GM12878 (cell line): ENCODE data around the gene SRGAP1. TPM values are rescaled to one million over a fixed set of nuclear protein-coding genes. Genes with fewer than 3 reads are reported as not detected.

ENCODE experiments used
- ATAC-seq: fragments of 200-7000 bp; cut with Tn5 transposase; 3 replicates; pipeline ENCODE4 v1.9.1; 2020; ENCODE audit warnings: mild to moderate bottlenecking, moderate library complexity
- BruUV-seq: library from RNA; stranded (reverse); fragments of 400-500 nt; replicated peaks from 2 replicates; lab custom pipeline; 2021; lab: Mats Ljungman, UMichigan
- CTCF ChIA-PET: fragments of 300-600 bp; sonication (Branson Sonifier 250); formaldehyde crosslinking; extraction: SDS; loops from one replicate; lab custom pipeline; 2021; ENCODE audit warnings: inconsistent platforms; lab: Yijun Ruan, JAX
- POLR2A ChIA-PET: fragments of 350-600 bp; formaldehyde crosslinking; extraction: SDS; loops from one replicate; lab custom pipeline; 2021; ENCODE audit warnings: inconsistent platforms; lab: Charles Lee
- RAD21 ChIA-PET: fragments of 300-600 bp; sonication (Branson Sonifier 250); formaldehyde crosslinking; loops from one replicate; lab custom pipeline; 2023; ENCODE audit warnings: antibody characterized with exemption; ENCODE audit not compliant: unreplicated experiment; lab: Charles Lee
- SMC1A ChIA-PET: fragments of 300-600 bp; sonication (Branson Sonifier 250); formaldehyde crosslinking; loops from one replicate; lab custom pipeline; 2023; ENCODE audit not compliant: unreplicated experiment, uncharacterized antibody; lab: Charles Lee
- DNase-seq: peaks from one replicate; pipeline ENCODE4 v3.0.0-alpha.2; 2011; ENCODE audit warnings: low read depth, low spot score
- FAIRE-seq: peaks from 3 replicates; lab custom pipeline; 2011; peaks lifted over from hg19 to GRCh38; lab: Jason Lieb, UNC
- H2AFZ ChIP-seq: 2 replicates; pipeline ENCODE4 v1.6.0; 2011; ENCODE audit warnings: low read depth, low read length, control low read depth; ENCODE audit not compliant: control insufficient read depth
- H3K27ac ChIP-seq: 2 replicates; pipeline ENCODE4 v1.5.1; 2011; ENCODE audit warnings: control low read depth; ENCODE audit not compliant: control insufficient read depth, insufficient read depth
- H3K27me3 ChIP-seq, 2 experiments: replicated peaks in 1 of 2; 2 replicates each; pipeline versions ENCODE4 v1.6.0 to v1.6.1; 2011; ENCODE audit warnings: low read length in 1 of 2; ENCODE audit not compliant: control insufficient read depth in 2 of 2, insufficient read depth in 2 of 2
- H3K36me3 ChIP-seq, 2 experiments: 2 replicates each; pipeline ENCODE4 v1.5.1; 2011; ENCODE audit warnings: low read length in 1 of 2; ENCODE audit not compliant: control insufficient read depth in 2 of 2, insufficient read depth in 2 of 2
- H3K4me1 ChIP-seq: 2 replicates; pipeline ENCODE4 v1.6.1; 2011; ENCODE audit warnings: mild to moderate bottlenecking, low read length, moderate library complexity, mixed read lengths; ENCODE audit not compliant: control insufficient read depth, insufficient read depth
- H3K4me2 ChIP-seq: 2 replicates; pipeline ENCODE4 v1.6.0; 2011; ENCODE audit warnings: control low read depth; ENCODE audit not compliant: control insufficient read depth, insufficient read depth
- H3K4me3 ChIP-seq: fragments of 200-600 bp; sonication (generic); 2 replicates; pipeline ENCODE4 v1.5.1; 2016
- H3K79me2 ChIP-seq: 2 replicates; pipeline ENCODE4 v1.6.0; 2011; ENCODE audit warnings: low read length; ENCODE audit not compliant: control insufficient read depth, insufficient read depth
- H3K9ac ChIP-seq: 2 replicates; pipeline ENCODE4 v1.8.0; 2011; ENCODE audit warnings: low read length, control low read depth, mixed read lengths; ENCODE audit not compliant: control insufficient read depth, insufficient read depth
- H3K9me3 ChIP-seq: replicated peaks from 3 replicates; pipeline ENCODE4 v1.5.1; 2011; ENCODE audit warnings: mild to moderate bottlenecking, low read length; ENCODE audit not compliant: control insufficient read depth, insufficient read depth
- H4K20me1 ChIP-seq: 2 replicates; pipeline ENCODE4 v1.6.0; 2011; ENCODE audit not compliant: control insufficient read depth, insufficient read depth
- JUND ChIP-seq: IDR thresholded peaks from 2 replicates; pipeline ENCODE4 v1.6.1; 2012; ENCODE audit warnings: low read depth, mild to moderate bottlenecking, low read length, improper control_type of control experiment, moderate library complexity
- MTA2 ChIP-seq: fragments of 450-650 bp; IDR thresholded peaks from 2 replicates; pipeline ENCODE4 v1.6.1; 2016; ENCODE audit warnings: low read depth, mild to moderate bottlenecking, moderate library complexity
- MXI1 ChIP-seq: fragments of 150-350 bp; IDR thresholded peaks from 2 replicates; pipeline ENCODE4 v1.6.1; 2011; ENCODE audit warnings: low read depth, mild to moderate bottlenecking, inconsistent platforms, low read length, improper control_type of control experiment
- NFXL1 ChIP-seq: fragments of 450-650 bp; IDR thresholded peaks from 2 replicates; pipeline ENCODE4 v1.6.1; 2017; ENCODE audit warnings: antibody characterized with exemption, mild to moderate bottlenecking, borderline replicate concordance
- RAD51 ChIP-seq: fragments of 450-650 bp; IDR thresholded peaks from 2 replicates; pipeline ENCODE4 v1.6.1; 2016; ENCODE audit warnings: moderate library complexity, mild to moderate bottlenecking, inconsistent platforms
- RFX5 ChIP-seq: IDR thresholded peaks from 2 replicates; pipeline ENCODE4 v1.6.1; 2011; ENCODE audit warnings: low read depth, low read length, improper control_type of control experiment
- STAT1 ChIP-seq: fragments of 450-650 bp; conservative IDR thresholded peaks from 2 replicates; pipeline ENCODE4 v1.6.1; 2014; ENCODE audit warnings: antibody characterized with exemption, mild to moderate bottlenecking
- TAF1 ChIP-seq: IDR thresholded peaks from 2 replicates; pipeline ENCODE4 v1.6.1; 2011; ENCODE audit warnings: mild to moderate bottlenecking, low read depth, low read length, borderline replicate concordance
- TBL1XR1 ChIP-seq: IDR thresholded peaks from 2 replicates; pipeline ENCODE4 v1.6.1; 2012; ENCODE audit warnings: low read depth, low read length, improper control_type of control experiment
- ZBED1 ChIP-seq: IDR thresholded peaks from 2 replicates; pipeline ENCODE4 v1.6.1; 2016; ENCODE audit warnings: borderline replicate concordance
- ZZZ3 ChIP-seq: IDR thresholded peaks from 2 replicates; pipeline ENCODE4 v1.6.1; 2011; ENCODE audit warnings: low read depth; ENCODE audit not compliant: control insufficient read depth, insufficient read length
- WGBS: methylation state at CpG from one replicate; pipeline ENCODE4 v1.1.6; 2016; ENCODE audit warnings: low lambda C conversion rate; ENCODE audit not compliant: insufficient replicate concordance, insufficient coverage; ENCODE audit errors: missing lambda C conversion rate; 5-methylcytosine and 5-hydroxymethylcytosine counted together
- in situ Hi-C: fragments of 300-500 bp; cut with MboI; formaldehyde crosslinking; loops from 9 replicates; pipeline ENCODE4 v1.14.3; 2018; ENCODE audit warnings: mixed read lengths
- intact Hi-C: fragments of 100-400 bp; cut with micrococcal nuclease; formaldehyde crosslinking; loops from one replicate; pipeline ENCODE4 v1.14.2; 2022; ENCODE audit not compliant: unreplicated experiment
- polyA plus RNA-seq, 11 experiments: library from polyadenylated mRNA; depleted of rRNA in 4 of 11; unstranded in 6 of 11; stranded (reverse) in 5 of 11; fragments of >200 nt; fragmentation: Nextera tagmentation in 4 of 11; fragmentation: Illumina TruSeq in 1 of 11; extraction: Ambion mirVana in 4 of 11; extraction: Trizol in 1 of 11; gene quantifications; 1 replicate in 1 of 11; 2 replicates in 10 of 11; pipeline versions ENCODE4 v1.2.1 to v1.2.3, GENCODE V29; 2011 to 2016; ENCODE audit warnings: inconsistent platforms in 2 of 11, missing spikeins in 2 of 11, low read depth in 1 of 11
- total RNA-seq, 4 experiments: library from RNA; depleted of rRNA in 3 of 4; stranded (reverse); fragments of >200 nt in 3 of 4; fragmentation: Illumina TruSeq in 1 of 4; extraction: Trizol in 1 of 4; gene quantifications; 2 replicates each; pipeline versions ENCODE4 v1.2.1 to v1.2.3, GENCODE V29; 2013 to 2021

The SRGAP1 gene
- total and polyA plus RNA-seq, 10 of the 15 experiments (the other 5 are each of a cell fraction or from before 2014, with no cell fraction given) = 0.16 to 0.85 (median 0.46) TPM

GRCh38 chr12:63916561-63917476, 72.3 kb downstream of the SRGAP1 start:
- H4K20me1 ChIP-seq = no peaks in the 10 kb centered on the region
- no peak overlapping the region; the same call in 1 of the 2 replicates for H2AFZ ChIP-seq
- 48% methylated on average over 7 of the region's 7 CpGs for WGBS
- H3K9ac ChIP-seq = no peak overlapping the region
- no peak overlapping the region for H3K4me2 ChIP-seq
- H3K36me3 ChIP-seq = no peaks in the 10 kb centered on the region
- H3K9me3 ChIP-seq = no peaks in the 10 kb centered on the region
- RAD21 ChIA-PET = interaction anchor here (0.6 to 0.7 kb wide), 2 partner anchors 12 to 1349 kb away, joined by 3 read pairs; no protein-coding TSS in a partner anchor
- no peak overlapping the region for H3K27ac ChIP-seq
- ATAC-seq (no peak), DNase-seq (no peak), FAIRE-seq (no peak)
- in situ Hi-C loops (no loop called here), intact Hi-C loops (no loop called here)
- no TSS peak for BruUV-seq
- SMC1A ChIA-PET = interaction anchor here (0.8 to 1.3 kb wide), 2 partner anchors 18 to 73 kb away, joined by 3 to 4 read pairs; partner anchors contain the start of gene SRGAP1
- peaks cover 9% of the 10 kb centered on the region for H3K4me1 ChIP-seq
- H3K27me3 ChIP-seq = no peaks in the 10 kb centered on the region
- no peaks in the 10 kb centered on the region for H3K79me2 ChIP-seq
- H3K4me3 ChIP-seq = no peak overlapping the region
- POLR2A ChIA-PET = interaction anchor here (0.7 kb wide), 1 partner anchor 20 kb away, joined by 3 read pairs; no protein-coding TSS in a partner anchor
- TF ChIP-seq MTA2 (no peak), NFXL1 (no peak), JUND (no peak), RAD51 (no peak), ZBED1 (no peak), TAF1 (no peak), MXI1 (no peak), ZZZ3 (no peak), RFX5 (no peak), TBL1XR1 (no peak), STAT1 (no peak)
- CTCF ChIA-PET = interaction anchor here (0.6 to 2.0 kb wide), 2 partner anchors 26 to 41 kb away, joined by 3 to 5 read pairs; no protein-coding TSS in a partner anchor
